ENCODE results near the gene EPB41. TPM values are rescaled to one million over a fixed set of nuclear protein-coding genes. Genes with fewer than 3 reads are reported as not detected.
A peak's percentile ranks its signal among the peaks of the same experiment; 100 is the strongest.
"Not testable (repeated sequence)": the region's sequence is repeated elsewhere in the genome, so short reads cannot be mapped to it uniquely, and the experiment has no call there.

EPB41 gene
- 16.4 and 20.5 TPM in 2 replicates for total RNA-seq (2014; rRNA removed; shearing (Covaris generic))

- peak; percentile 53 for DNase-seq (ENCODE audit: low spot score)
Observed at GRCh38 chr1:28914228-28915030, at the start of gene EPB41. EPB41 (plus strand) TSS chr1:28914569; CDS start chr1:28987438, 72,869 bp downstream.

DNA sequence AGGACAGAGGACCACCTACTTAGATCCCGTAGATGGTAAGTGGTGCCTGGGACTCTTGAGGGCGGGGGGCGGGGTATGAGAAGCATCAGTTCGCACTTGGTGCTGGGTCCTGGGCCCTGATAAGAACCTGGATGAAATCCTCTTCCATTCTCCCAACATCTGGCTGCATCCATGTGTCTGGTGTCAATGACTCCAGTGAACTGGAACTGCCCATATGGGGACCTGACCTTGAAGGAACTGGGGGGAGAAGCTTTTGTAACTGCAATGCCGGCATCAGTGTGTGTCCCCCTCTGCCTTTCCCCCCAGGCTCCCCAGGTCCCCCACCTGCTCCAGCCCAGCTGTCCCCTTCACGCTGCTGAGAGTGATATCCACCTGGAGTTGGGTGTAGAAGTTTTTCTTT lies 49.7 kb upstream of the EPB41 start:
- no peak for DNase-seq (ENCODE audit: low spot score)

DNA sequence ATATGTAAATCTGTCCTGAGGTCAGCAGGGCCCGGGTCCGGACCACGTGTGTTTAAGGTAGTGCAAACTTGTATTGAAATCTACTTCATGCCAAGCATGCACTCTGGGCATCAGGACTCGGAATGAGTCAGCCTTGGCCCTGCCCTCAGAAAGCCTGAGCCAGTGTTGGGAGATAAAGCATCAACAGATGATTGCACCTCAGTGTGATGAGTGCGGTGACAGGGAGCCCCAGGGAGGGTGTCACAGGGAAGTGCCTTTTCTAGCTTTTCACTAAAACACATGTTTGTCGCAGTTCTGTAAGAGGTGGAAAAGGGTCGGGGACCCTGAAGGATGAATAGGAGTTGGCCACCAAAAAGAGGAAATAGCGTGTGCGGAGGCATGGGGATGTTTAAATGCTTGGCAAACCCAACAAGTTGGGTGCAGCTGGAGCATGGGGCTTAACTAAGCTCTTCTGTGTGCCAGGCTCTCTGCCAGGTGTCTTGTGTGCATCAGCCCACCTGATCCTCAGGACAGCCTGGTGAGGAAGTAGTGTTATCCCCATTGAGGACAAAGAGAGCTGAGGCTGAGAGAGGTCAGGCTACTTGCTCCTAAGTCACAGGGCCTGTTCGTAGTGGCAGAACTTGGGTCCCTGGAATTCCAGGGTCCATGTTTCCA lies 48.2 kb upstream of the EPB41 start:
- DNase-seq (ENCODE audit: low spot score): peak; percentile 38

DNA sequence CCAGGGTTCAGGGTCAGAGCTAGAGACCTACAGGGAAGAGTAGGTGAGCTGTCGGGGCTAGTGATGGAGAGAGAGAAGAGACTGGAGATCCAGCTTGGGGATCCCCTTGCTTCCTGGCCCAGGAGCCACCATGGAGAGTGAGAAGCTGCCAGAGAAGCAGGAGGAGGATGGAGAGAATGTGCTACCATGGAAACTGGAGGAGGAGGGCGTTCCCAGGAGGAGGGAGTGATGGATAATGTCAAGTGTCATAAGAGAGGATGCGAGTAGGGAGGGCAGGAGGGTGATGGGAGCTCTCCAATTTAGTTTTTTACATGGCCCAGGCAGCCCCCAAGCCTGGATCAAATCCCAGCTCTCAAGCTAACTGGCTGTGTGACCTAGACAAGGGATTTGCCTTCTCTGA lies 46.5 kb upstream of the EPB41 start:
- DNase-seq (ENCODE audit: low spot score): no peak

GRCh38 chr1:28869952-28870351 lies 44.4 kb upstream of the EPB41 start:
- DNase-seq (ENCODE audit: low spot score): no peak

GRCh38 chr1:28871631-28872401 lies 42.6 kb upstream of the EPB41 start:
- no peak for DNase-seq (ENCODE audit: low spot score)

GRCh38 chr1:28875134-28875533 lies 39.2 kb upstream of the EPB41 start:
- not testable (repeated sequence) for DNase-seq (ENCODE audit: low spot score)

- peak; percentile 52 for DNase-seq (ENCODE audit: low spot score)
Observed at GRCh38 chr1:28877132-28877781, 37.1 kb upstream of the EPB41 start.

DNA sequence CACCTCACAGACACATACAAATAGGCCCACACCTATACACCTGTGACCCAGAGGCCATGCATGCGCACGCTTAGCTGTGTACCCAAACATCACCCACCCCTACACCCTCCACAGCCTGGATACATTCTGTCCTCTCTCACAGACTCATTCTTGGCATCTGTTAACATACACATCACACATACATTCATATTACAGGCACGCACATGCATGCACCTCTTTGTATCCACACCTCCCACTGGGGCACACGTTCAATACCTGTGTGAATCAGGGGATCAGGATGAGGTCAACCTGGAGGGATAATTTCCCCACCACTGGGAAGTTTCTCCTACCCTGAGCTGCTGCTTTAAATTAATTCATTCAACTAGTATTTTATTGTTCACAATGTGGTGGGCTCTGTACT lies 35.6 kb upstream of the EPB41 start:
- no peak for DNase-seq (ENCODE audit: low spot score)

- DNase-seq (ENCODE audit: low spot score): peak; percentile 77
Observed at GRCh38 chr1:28882009-28882628, 32.2 kb upstream of the EPB41 start.

DNA sequence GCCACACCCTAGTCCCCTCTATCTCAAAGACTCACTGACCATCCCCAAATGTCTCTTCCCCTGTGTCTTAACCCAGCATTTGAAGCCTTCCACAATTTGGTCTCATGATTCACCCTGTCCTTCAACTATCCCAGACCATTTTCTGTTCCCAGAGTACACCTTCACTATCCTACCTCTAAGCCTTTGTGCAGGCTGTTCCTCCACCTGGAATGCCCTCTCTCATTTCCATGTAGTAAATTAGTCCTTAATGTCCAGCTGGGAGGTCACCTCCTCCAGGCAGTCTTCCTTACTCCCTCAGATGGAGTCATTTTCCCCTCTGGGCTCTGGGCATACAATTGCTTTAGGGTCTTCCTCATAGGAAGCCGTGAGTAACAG lies 31.1 kb upstream of the EPB41 start:
- no peak for DNase-seq (ENCODE audit: low spot score)

GRCh38 chr1:28885472-28885877 lies 28.9 kb upstream of the EPB41 start:
- DNase-seq (ENCODE audit: low spot score): no peak

DNA sequence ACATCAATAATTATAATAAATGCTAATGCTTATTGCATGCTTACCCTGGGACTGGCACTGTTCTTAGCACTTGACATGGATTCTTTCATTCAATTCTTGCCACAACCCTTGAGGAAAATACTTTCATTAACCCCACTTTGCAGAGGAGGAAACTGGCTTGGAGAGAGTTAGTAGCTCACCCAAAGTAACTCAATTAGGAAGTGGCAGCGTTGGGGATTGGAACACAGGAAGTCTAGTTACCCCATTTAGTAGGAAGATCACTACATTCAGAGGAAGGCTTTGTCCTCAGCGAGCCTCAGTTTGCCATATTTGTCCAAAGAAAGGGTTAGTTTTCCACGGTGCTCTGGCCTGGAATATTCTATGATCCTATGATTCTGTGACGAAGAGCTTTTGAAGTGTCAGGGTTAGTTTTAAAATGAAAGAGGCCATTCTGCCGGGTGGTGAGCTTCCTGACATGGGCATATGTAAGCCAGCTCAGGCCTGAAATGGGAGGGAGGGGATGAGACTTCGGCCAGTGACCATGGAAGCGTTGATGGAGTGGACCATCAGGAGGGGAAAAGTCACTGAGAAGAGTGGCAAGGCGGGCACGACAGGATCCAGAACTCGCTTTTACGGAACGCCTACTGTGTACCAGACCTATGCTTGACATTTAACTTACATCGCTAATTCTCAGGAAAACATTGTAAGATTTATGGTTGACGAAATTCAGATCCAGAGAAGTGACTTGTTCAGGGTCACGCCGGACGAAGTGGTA lies 28.2 kb upstream of the EPB41 start:
- DNase-seq (ENCODE audit: low spot score): no peak

GRCh38 chr1:28886731-28887418 lies 27.5 kb upstream of the EPB41 start:
- peak; percentile 47 for DNase-seq (ENCODE audit: low spot score)

DNA sequence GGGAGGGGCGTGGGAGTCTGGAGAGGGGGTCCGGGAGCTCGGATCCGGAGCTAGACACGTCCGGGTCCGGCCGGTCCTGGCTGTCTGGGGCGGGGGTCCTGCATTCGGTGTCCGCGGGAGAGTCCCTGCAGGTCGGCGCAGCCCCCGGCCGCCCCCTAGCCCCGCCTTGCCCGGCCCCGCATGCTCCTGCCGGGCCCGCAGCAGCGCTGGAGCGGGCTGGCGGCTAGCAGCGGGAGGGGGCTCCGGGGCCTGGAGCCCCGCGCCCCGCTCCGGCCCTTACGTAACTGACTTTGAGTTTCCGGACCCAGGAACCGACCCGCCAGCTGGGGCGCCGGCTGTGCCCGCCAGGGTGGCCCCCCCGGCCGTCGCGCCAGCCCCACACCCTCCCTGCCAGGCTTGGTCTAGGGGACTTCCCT lies 26.9 kb upstream of the EPB41 start:
- no peak for DNase-seq (ENCODE audit: low spot score)

- no peak for DNase-seq (ENCODE audit: low spot score)
Observed at GRCh38 chr1:28887835-28888682, 26.3 kb upstream of the EPB41 start.

- no peak for DNase-seq (ENCODE audit: low spot score)
Observed at GRCh38 chr1:28888915-28889314, 25.5 kb upstream of the EPB41 start.

- no peak for DNase-seq (ENCODE audit: low spot score)
Observed at GRCh38 chr1:28889357-28889756, 25.0 kb upstream of the EPB41 start.

- DNase-seq (ENCODE audit: low spot score): no peak
Observed at GRCh38 chr1:28890435-28890834, 23.9 kb upstream of the EPB41 start.

Data from A172 (cell line).